Measurements from ENCODE around the gene MTMR10. TPM values are rescaled to one million over a fixed set of nuclear protein-coding genes. Genes with fewer than 3 reads are reported as not detected.

The MTMR10 gene
- total RNA-seq, 1 donor from 2014 or later = 6.1 TPM

- DNase-seq (ENCODE audit: low spot score in 2 of 2) (no peak), FAIRE-seq (no peak)
These were observed 22.6 kb upstream of the MTMR10 start for GRCh38 chr15:31013863-31014607.

- FAIRE-seq = no peak
- no peak for DNase-seq (ENCODE audit: low spot score in 2 of 2)
These were observed 21.0 kb upstream of the MTMR10 start for GRCh38 chr15:31012455-31012854.

- DNase-seq (ENCODE audit: low spot score in 2 of 2) (no peak), FAIRE-seq (no peak)
These were observed 18.6 kb upstream of the MTMR10 start for GRCh38 chr15:31010036-31010435.

GRCh38 chr15:31005660-31006059 lies 14.2 kb upstream of the MTMR10 start:
- FAIRE-seq = no peak
- no peak for DNase-seq (ENCODE audit: low spot score in 2 of 2)

- DNase-seq (ENCODE audit: low spot score in 2 of 2) = no peak
- FAIRE-seq = no peak
These were observed 12.8 kb upstream of the MTMR10 start for GRCh38 chr15:31004220-31004733.

GRCh38 chr15:31001702-31002101 lies 10.3 kb upstream of the MTMR10 start:
- DNase-seq (ENCODE audit: low spot score in 2 of 2) (no peak), FAIRE-seq (no peak)

- no peak for FAIRE-seq
- no peak for DNase-seq (ENCODE audit: low spot score in 2 of 2)
These were observed 8.3 kb upstream of the MTMR10 start for GRCh38 chr15:30999729-31000128.

- no peak for FAIRE-seq
- no peak for DNase-seq (ENCODE audit: low spot score in 2 of 2)
These were observed 5.8 kb upstream of the MTMR10 start for GRCh38 chr15:30997270-30997669.

GRCh38 chr15:30992249-30992864 lies 929 bp upstream of the MTMR10 start:
- FAIRE-seq = no peak
- no peak for DNase-seq (ENCODE audit: low spot score in 2 of 2)

GRCh38 chr15:30990446-30991254 lies 778 bp downstream of the MTMR10 start:
- FAIRE-seq = no peak

GRCh38 chr15:30990036-30990435 lies 1.4 kb downstream of the MTMR10 start:
- DNase-seq (ENCODE audit: low spot score in 2 of 2) = no peak
- FAIRE-seq = no peak

More at GRCh38 chr15:30990446-30991254, 778 bp downstream of the MTMR10 start:
- peak; percentile 19 to 29 for DNase-seq (ENCODE audit: low spot score in 2 of 2)

GRCh38 chr15:30985081-30985531 lies 6.3 kb downstream of the MTMR10 start:
- DNase-seq (ENCODE audit: low spot score in 2 of 2) (no peak), FAIRE-seq (no peak)

GRCh38 chr15:30984542-30984941 lies 6.9 kb downstream of the MTMR10 start:
- DNase-seq (ENCODE audit: low spot score in 2 of 2) (peak; percentile 28 to 48), FAIRE-seq (peak; percentile 85)

GRCh38 chr15:30984118-30984517 lies 7.3 kb downstream of the MTMR10 start:
- FAIRE-seq (no peak), DNase-seq (ENCODE audit: low spot score in 2 of 2) (no peak)

GRCh38 chr15:30979457-30979856 lies 12.0 kb downstream of the MTMR10 start:
- no peak for FAIRE-seq
- no peak for DNase-seq (ENCODE audit: low spot score in 2 of 2)

GRCh38 chr15:30978328-30978727 lies 13.1 kb downstream of the MTMR10 start:
- DNase-seq (ENCODE audit: low spot score in 2 of 2) = no peak
- no peak for FAIRE-seq

- FAIRE-seq = no peak
- no peak for DNase-seq (ENCODE audit: low spot score in 2 of 2)
These were observed 17.3 kb downstream of the MTMR10 start for GRCh38 chr15:30974112-30974511.

- DNase-seq (ENCODE audit: low spot score in 2 of 2) = no peak
These were observed 18.0 kb downstream of the MTMR10 start for GRCh38 chr15:30973379-30973778.

GRCh38 chr15:30969724-30970123 lies 21.7 kb downstream of the MTMR10 start:
- no peak for DNase-seq (ENCODE audit: low spot score in 2 of 2)
- no peak for FAIRE-seq

More at GRCh38 chr15:30973379-30973778, 18.0 kb downstream of the MTMR10 start:
- no peak for FAIRE-seq

GRCh38 chr15:30963681-30964080 lies 27.7 kb downstream of the MTMR10 start:
- DNase-seq (ENCODE audit: low spot score in 2 of 2) = no peak

GRCh38 chr15:30962659-30963058 lies 28.8 kb downstream of the MTMR10 start:
- no peak for FAIRE-seq

More at GRCh38 chr15:30963681-30964080, 27.7 kb downstream of the MTMR10 start:
- no peak for FAIRE-seq

More at GRCh38 chr15:30962659-30963058, 28.8 kb downstream of the MTMR10 start:
- DNase-seq (ENCODE audit: low spot score in 2 of 2) = no peak

Measured in frontal cortex (tissue), 4 donors.